Liver (tissue), 9 donors: ENCODE measurements around the gene RIT2. TPM values are rescaled to one million over a fixed set of nuclear protein-coding genes. Genes with fewer than 3 reads are reported as not detected.

Source experiments
- DNase-seq: peaks from one replicate; pipeline ENCODE4 v3.0.0-alpha.2; 2017; ENCODE audit warnings: low spot score
- H3K27ac ChIP-seq, 2 donors: one replicate each; pipeline ENCODE4 v1.7.0; 2013; ENCODE audit warnings: inconsistent platforms in 2 of 2, low read length in 2 of 2, control low read depth in 1 of 2, low read depth in 1 of 2, mild to moderate bottlenecking in 1 of 2
- H3K27me3 ChIP-seq, 4 donors: one replicate each; pipeline versions ENCODE4 v1.6.1 to v1.7.0; 2013; ENCODE audit warnings: low read length in 3 of 4, inconsistent platforms in 1 of 4, mild to moderate bottlenecking in 1 of 4, moderate library complexity in 1 of 4; ENCODE audit not compliant: control insufficient read depth in 4 of 4, insufficient read depth in 4 of 4
- H3K36me3 ChIP-seq, 4 donors: one replicate each; pipeline versions ENCODE4 v1.6.1 to v1.7.0; 2013; ENCODE audit warnings: low read length in 3 of 4, mild to moderate bottlenecking in 3 of 4, low read depth in 1 of 4, moderate library complexity in 1 of 4; ENCODE audit not compliant: control insufficient read depth in 4 of 4, insufficient read depth in 3 of 4
- H3K4me1 ChIP-seq, 4 donors: one replicate each; pipeline versions ENCODE4 v1.6.1 to v1.7.0; 2013; ENCODE audit warnings: low read length in 3 of 4, mild to moderate bottlenecking in 3 of 4, moderate library complexity in 1 of 4; ENCODE audit not compliant: control insufficient read depth in 4 of 4, insufficient read depth in 4 of 4
- H3K4me3 ChIP-seq, 3 donors: one replicate each; pipeline versions ENCODE4 v1.6.1 to v1.7.0; 2013; ENCODE audit warnings: low read length in 3 of 3, control low read depth in 1 of 3, low read depth in 1 of 3, mild to moderate bottlenecking in 1 of 3
- H3K9ac ChIP-seq, 2 donors: one replicate each; pipeline ENCODE4 v1.7.0; 2013; ENCODE audit warnings: low read length in 2 of 2, mild to moderate bottlenecking in 2 of 2, moderate library complexity in 2 of 2, control low read depth in 1 of 2, low read depth in 1 of 2
- H3K9me3 ChIP-seq, 4 donors: one replicate each; pipeline versions ENCODE4 v1.6.1 to v1.7.0; 2013; ENCODE audit warnings: low read length in 3 of 4; ENCODE audit not compliant: control insufficient read depth in 4 of 4
- ATF3 ChIP-seq: IDR thresholded peaks from 2 replicates; pipeline ENCODE4 v1.6.1; 2016; ENCODE audit warnings: antibody characterized with exemption
- CTCF ChIP-seq: fragments of 150-350 bp; IDR thresholded peaks from 2 replicates; pipeline ENCODE4 v1.5.1; 2017; ENCODE audit warnings: improper control_type of control experiment, low read depth, low read length; ENCODE audit not compliant: missing input control
- EGR1 ChIP-seq, 2 donors: IDR thresholded peaks; 2 replicates each; pipeline ENCODE4 v1.6.1; 2016 to 2018; ENCODE audit warnings: antibody characterized with exemption in 2 of 2, low read depth in 2 of 2
- FOXA1 ChIP-seq: IDR thresholded peaks from 2 replicates; pipeline ENCODE4 v1.6.1; 2016; ENCODE audit warnings: antibody characterized with exemption
- FOXA2 ChIP-seq: IDR thresholded peaks from 2 replicates; pipeline ENCODE4 v1.6.1; 2016; ENCODE audit warnings: antibody characterized with exemption
- GABPA ChIP-seq, 2 donors: IDR thresholded peaks in 1 of 2; conservative IDR thresholded peaks in 1 of 2; 2 replicates each; pipeline ENCODE4 v1.6.1; 2016; ENCODE audit warnings: antibody characterized with exemption in 2 of 2, mild to moderate bottlenecking in 1 of 2, moderate library complexity in 1 of 2
- HNF4G ChIP-seq: IDR thresholded peaks from 2 replicates; pipeline ENCODE4 v1.6.1; 2016; ENCODE audit warnings: antibody characterized with exemption
- JUND ChIP-seq, 2 donors: IDR thresholded peaks; 2 replicates each; pipeline ENCODE4 v1.6.1; 2016; ENCODE audit warnings: antibody characterized with exemption in 2 of 2
- MAX ChIP-seq: IDR thresholded peaks from 2 replicates; pipeline ENCODE4 v1.6.1; 2016; ENCODE audit warnings: antibody characterized with exemption
- NR2F2 ChIP-seq: IDR thresholded peaks from 2 replicates; pipeline ENCODE4 v1.6.1; 2016; ENCODE audit warnings: antibody characterized with exemption
- RAD21 ChIP-seq, 2 donors: IDR thresholded peaks; 2 replicates each; pipeline ENCODE4 v1.6.1; 2016; ENCODE audit warnings: antibody characterized with exemption in 2 of 2, mild to moderate bottlenecking in 2 of 2
- REST ChIP-seq: IDR thresholded peaks from 2 replicates; pipeline ENCODE4 v1.6.1; 2016; ENCODE audit warnings: antibody characterized with exemption, mild to moderate bottlenecking
- RXRA ChIP-seq, 2 donors: IDR thresholded peaks; 2 replicates each; pipeline ENCODE4 v1.6.1; 2017 to 2018; ENCODE audit warnings: antibody characterized with exemption in 2 of 2, mild to moderate bottlenecking in 1 of 2
- SP1 ChIP-seq: IDR thresholded peaks from 2 replicates; pipeline ENCODE4 v1.6.1; 2018; ENCODE audit warnings: antibody characterized with exemption, mild to moderate bottlenecking
- TAF1 ChIP-seq: conservative IDR thresholded peaks from 2 replicates; pipeline ENCODE4 v1.6.1; 2016; ENCODE audit warnings: antibody characterized with exemption, mild to moderate bottlenecking
- YY1 ChIP-seq: IDR thresholded peaks from 2 replicates; pipeline ENCODE4 v1.6.1; 2016; ENCODE audit warnings: antibody characterized with exemption, mild to moderate bottlenecking
- ZBTB33 ChIP-seq: IDR thresholded peaks from 2 replicates; pipeline ENCODE4 v1.6.1; 2016; ENCODE audit warnings: antibody characterized with exemption
- WGBS: extraction: QIAGEN DNeasy Blood & Tissue Kit; methylation state at CpG from one replicate; pipeline ENCODE4 v1.1.7; 2013; 5-methylcytosine and 5-hydroxymethylcytosine counted together
- polyA plus RNA-seq, 2 donors: library from polyadenylated mRNA; stranded (reverse) in 1 of 2; unstranded in 1 of 2; fragments of 200-250 nt in 1 of 2; fragments of >200 nt in 1 of 2; fragmentation: Nextera tagmentation in 1 of 2; extraction: Ambion mirVana in 1 of 2; gene quantifications; one replicate each; pipeline versions ENCODE4 v1.2.1 to v1.2.3, GENCODE V29; 2013 to 2015
- total RNA-seq, 2 donors: library from RNA; depleted of rRNA; stranded (reverse); fragments of >200 nt; gene quantifications; one replicate each; pipeline ENCODE4 v1.2.3, GENCODE V29; 2014
- donor health status: healthy.
- donor health status: healthy.
- donor health status: healthy.
- donor health status: healthy.
- donor health status: healthy.

The RIT2 gene
- total and polyA plus RNA-seq, 4 donors = not detected

GRCh38 chr18:42872838-42873237 is 242.6 kb downstream of the RIT2 start:
- H3K27ac ChIP-seq = no peak overlapping the region
- H3K36me3 ChIP-seq = no peaks in the 10 kb centered on the region
- H3K9me3 ChIP-seq = no peaks in the 10 kb centered on the region
- 78% methylated on average over 2 of the region's 2 CpGs for WGBS
- no peak for DNase-seq
- TF ChIP-seq YY1 = no peak
- TF ChIP-seq ATF3 = no peak
- no peak for TF ChIP-seq HNF4G
- TF ChIP-seq SP1 = no peak
- no peaks in the 10 kb centered on the region for H3K4me1 ChIP-seq
- no peaks in the 10 kb centered on the region for H3K27me3 ChIP-seq
- H3K4me3 ChIP-seq = no peak overlapping the region
- H3K9ac ChIP-seq = no peak overlapping the region

- no peak for TF ChIP-seq MAX
- TF ChIP-seq CTCF = no peak
- TF ChIP-seq FOXA2 = no peak
- no peak for TF ChIP-seq SP1
- TF ChIP-seq RXRA (IDR thresholded peaks at IDR 0.05) = no peak
- TF ChIP-seq GABPA (IDR thresholded peaks at IDR 0.05 in 1 of 2, conservative IDR thresholded peaks at IDR 0.05 in 1 of 2) = no peak
- no peak for TF ChIP-seq YY1
- TF ChIP-seq FOXA1 = no peak
- no peak overlapping the region for H3K27ac ChIP-seq
- H3K36me3 ChIP-seq = no peaks in the 10 kb centered on the region
- H3K27me3 ChIP-seq = peaks cover 0 to 5% (median 0%) of the 10 kb centered on the region in 4 donors
- no peak overlapping the region for H3K9ac ChIP-seq
- H3K9me3 ChIP-seq = no peaks in the 10 kb centered on the region
- DNase-seq = no peak
- no peaks in the 10 kb centered on the region for H3K4me1 ChIP-seq
- no peak overlapping the region for H3K4me3 ChIP-seq
Measured at GRCh38 chr18:42864876-42865275, 250.6 kb downstream of the RIT2 start.

- Histone ChIP-seq H3K9me3 (no peaks in the 10 kb centered on the region), H3K9ac (no peak overlapping the region), H3K27me3 (peaks cover 0 to 5% (median 0%) of the 10 kb centered on the region in 4 donors), H3K4me3 (no peak overlapping the region), H3K36me3 (no peaks in the 10 kb centered on the region), H3K4me1 (no peaks in the 10 kb centered on the region), H3K27ac (no peak overlapping the region)
- DNase-seq = no peak
- TF ChIP-seq NR2F2 (no peak), RXRA (IDR thresholded peaks at IDR 0.05) (no peak), FOXA1 (no peak), FOXA2 (no peak), CTCF (no peak), SP1 (no peak), TAF1 (no peak), YY1 (no peak), HNF4G (no peak), JUND (IDR thresholded peaks at IDR 0.05) (no peak), ATF3 (no peak), RAD21 (IDR thresholded peaks at IDR 0.05) (no peak), GABPA (IDR thresholded peaks at IDR 0.05 in 1 of 2, conservative IDR thresholded peaks at IDR 0.05 in 1 of 2) (no peak), REST (no peak), MAX (no peak), ZBTB33 (no peak), EGR1 (IDR thresholded peaks at IDR 0.05; ENCODE audit: low read depth in 2 of 2) (no peak)
Measured at GRCh38 chr18:42861271-42861670, 254.2 kb downstream of the RIT2 start.
